Erythroblast (primary cell): ENCODE measurements around the gene RHBDD3.

ENCODE experiments used
- GATA1 ChIP-seq: IDR thresholded peaks from 2 replicates; pipeline ENCODE4 v1.6.1; 2011; ENCODE audit warnings: low read depth, mild to moderate bottlenecking, control low read depth, low read length, moderate library complexity
- POLR2A ChIP-seq: IDR thresholded peaks from 2 replicates; pipeline ENCODE4 v1.6.1; 2011; ENCODE audit warnings: mild to moderate bottlenecking, low read length

DNA sequence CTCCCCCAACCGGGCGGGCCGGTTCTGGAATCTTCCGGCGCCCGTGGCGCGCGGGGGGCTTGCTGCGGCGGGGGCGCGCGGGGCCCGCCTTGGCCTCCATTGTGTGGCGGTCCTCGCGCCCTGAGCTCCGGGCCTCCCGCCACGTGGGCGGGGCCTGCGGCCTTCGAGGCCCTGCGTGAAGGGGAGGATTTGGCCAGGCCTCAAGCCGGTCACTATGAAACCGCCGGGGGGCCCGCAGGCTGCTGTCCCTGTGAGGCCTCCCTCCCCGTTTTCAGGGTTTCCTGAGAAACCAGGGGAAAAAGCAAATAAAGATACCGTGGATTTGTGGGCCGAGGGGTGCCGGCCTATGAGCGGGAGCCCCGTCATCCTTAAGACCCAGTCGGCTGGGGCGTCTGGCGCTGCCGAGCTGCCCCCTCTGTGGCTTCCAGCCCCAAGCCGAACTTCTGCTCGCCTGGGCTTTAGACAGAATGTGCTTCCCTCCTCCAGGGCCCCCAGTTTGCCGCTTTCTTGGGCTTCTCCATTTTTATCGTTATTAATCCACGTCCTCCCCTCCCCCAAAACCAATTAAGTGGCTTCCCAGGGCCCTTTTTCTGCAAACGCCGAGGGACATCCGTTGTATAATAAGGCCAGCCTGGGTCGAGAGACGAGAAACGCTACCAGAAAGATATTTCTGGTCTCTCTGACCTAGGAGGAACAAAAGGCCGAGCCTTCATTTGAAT, 889 bp upstream of the RHBDD3 start:
- TF ChIP-seq POLR2A (peak; percentile 32), GATA1 (no peak)
